Measurements from ENCODE around the gene DGAT2.

DGAT2 gene

GRCh38 chr11:75734491-75735180 lies 33.9 kb upstream of the DGAT2 start:
- Histone ChIP-seq H2AFZ (ENCODE audit: low read depth, low read length, severe bottlenecking) (no peak overlapping the region), H3F3A (ENCODE audit: insufficient read depth) (no peaks in the 10 kb centered on the region), H3K9me2 (replicated peaks; ENCODE audit: insufficient read depth, low read length) (no peaks in the 10 kb centered on the region), H3K27ac (ENCODE audit: low read depth, low read length) (no peak overlapping the region), H3K4me3 (ENCODE audit: insufficient read depth, low read length, poor library complexity, severe bottlenecking) (no peak overlapping the region), H3K79me2 (ENCODE audit: insufficient read depth, low read length) (no peaks in the 10 kb centered on the region), H4K20me1 (ENCODE audit: low read depth, low read length) (no peaks in the 10 kb centered on the region), H3K9ac (ENCODE audit: low read length) (no peak overlapping the region), H3K27me3 (ENCODE audit: low read length) (no peaks in the 10 kb centered on the region), H3K9me3 (ENCODE audit: insufficient read depth, low read length) (no peaks in the 10 kb centered on the region), H3K36me3 (ENCODE audit: low read length) (no peaks in the 10 kb centered on the region), H3K4me2 (ENCODE audit: low read depth, low read length, poor library complexity, severe bottlenecking) (no peak overlapping the region)
- TF ChIP-seq, protein P1, sequence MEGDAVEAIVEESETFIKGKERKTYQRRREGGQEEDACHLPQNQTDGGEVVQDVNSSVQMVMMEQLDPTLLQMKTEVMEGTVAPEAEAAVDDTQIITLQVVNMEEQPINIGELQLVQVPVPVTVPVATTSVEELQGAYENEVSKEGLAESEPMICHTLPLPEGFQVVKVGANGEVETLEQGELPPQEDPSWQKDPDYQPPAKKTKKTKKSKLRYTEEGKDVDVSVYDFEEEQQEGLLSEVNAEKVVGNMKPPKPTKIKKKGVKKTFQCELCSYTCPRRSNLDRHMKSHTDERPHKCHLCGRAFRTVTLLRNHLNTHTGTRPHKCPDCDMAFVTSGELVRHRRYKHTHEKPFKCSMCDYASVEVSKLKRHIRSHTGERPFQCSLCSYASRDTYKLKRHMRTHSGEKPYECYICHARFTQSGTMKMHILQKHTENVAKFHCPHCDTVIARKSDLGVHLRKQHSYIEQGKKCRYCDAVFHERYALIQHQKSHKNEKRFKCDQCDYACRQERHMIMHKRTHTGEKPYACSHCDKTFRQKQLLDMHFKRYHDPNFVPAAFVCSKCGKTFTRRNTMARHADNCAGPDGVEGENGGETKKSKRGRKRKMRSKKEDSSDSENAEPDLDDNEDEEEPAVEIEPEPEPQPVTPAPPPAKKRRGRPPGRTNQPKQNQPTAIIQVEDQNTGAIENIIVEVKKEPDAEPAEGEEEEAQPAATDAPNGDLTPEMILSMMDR (IDR thresholded peaks at IDR 0.05; ENCODE audit: insufficient read depth, low read length, poor library complexity, severe bottlenecking), result no peak
- no peak for TF ChIP-seq EZH2phosphoT487 (conservative IDR thresholded peaks at IDR 0.05; ENCODE audit: low read length)

DNA sequence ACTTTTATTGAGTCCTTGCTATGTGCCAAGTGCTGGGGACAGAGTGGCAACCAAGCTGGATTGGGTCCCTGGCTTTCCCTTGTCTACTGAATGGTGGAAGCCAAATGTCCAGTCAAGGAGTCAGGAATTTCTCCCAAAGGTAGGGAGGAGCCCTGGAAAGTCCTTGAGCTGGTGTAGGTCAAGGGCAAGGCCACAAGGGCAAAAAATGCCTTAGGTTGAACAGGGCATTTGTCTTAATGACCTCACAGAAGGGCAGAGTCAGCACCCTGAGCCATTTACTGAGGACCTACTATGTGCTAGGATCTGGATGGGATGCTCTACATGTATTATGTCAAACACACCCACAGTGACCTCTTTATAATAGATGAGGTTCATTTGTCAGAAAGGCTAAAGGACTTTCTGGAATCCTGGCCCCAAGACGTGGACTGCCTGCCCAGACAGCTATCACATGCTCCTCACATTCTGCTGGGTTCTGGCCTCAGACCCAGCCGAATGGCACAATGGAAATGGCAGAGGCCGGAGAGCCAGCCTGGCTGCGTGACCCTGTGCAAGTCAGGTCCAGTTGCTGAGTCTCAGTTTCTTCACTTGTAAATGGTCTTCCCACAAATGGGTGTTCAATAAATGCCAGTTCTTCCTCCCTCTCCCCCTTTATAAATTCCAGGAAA lies 33.3 kb upstream of the DGAT2 start:
- TF ChIP-seq, protein P1 (IDR thresholded peaks at IDR 0.05; ENCODE audit: insufficient read depth, low read length, poor library complexity, severe bottlenecking), result no peak
- no peak for TF ChIP-seq EZH2phosphoT487 (conservative IDR thresholded peaks at IDR 0.05; ENCODE audit: low read length)
- H3K4me2 ChIP-seq (ENCODE audit: low read depth, low read length, poor library complexity, severe bottlenecking), result no peak overlapping the region

DNA sequence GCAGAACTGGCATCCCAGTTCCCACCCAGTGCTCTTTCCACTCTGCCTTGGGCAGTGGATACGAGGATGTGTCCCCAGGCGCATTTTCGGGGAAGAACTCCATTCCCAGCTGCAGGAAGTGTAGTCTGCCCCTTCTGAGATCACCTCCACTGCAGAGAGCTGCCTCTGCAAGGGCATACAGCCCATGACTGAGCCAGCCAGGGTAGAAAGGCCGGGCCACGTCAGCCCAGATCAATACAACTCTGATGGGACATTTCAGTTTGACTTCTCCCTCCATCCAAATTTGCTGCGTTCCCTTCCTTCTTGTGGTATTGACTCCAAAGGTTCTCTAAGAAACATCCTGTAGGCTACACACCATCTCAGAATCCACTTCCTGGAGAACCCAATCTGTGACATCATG lies 31.3 kb upstream of the DGAT2 start:
- Histone ChIP-seq H4K20me1 (ENCODE audit: low read depth, low read length) (no peaks in the 10 kb centered on the region), H3K36me3 (ENCODE audit: low read length) (no peaks in the 10 kb centered on the region), H3F3A (ENCODE audit: insufficient read depth) (no peaks in the 10 kb centered on the region), H3K79me2 (ENCODE audit: insufficient read depth, low read length) (no peaks in the 10 kb centered on the region), H3K9me2 (replicated peaks; ENCODE audit: insufficient read depth, low read length) (no peaks in the 10 kb centered on the region), H3K4me3 (ENCODE audit: insufficient read depth, low read length, poor library complexity, severe bottlenecking) (no peak overlapping the region), H3K27ac (ENCODE audit: low read depth, low read length) (no peak overlapping the region), H3K27me3 (ENCODE audit: low read length) (no peaks in the 10 kb centered on the region), H3K9ac (ENCODE audit: low read length) (no peak overlapping the region), H3K9me3 (ENCODE audit: insufficient read depth, low read length) (no peaks in the 10 kb centered on the region), H2AFZ (ENCODE audit: low read depth, low read length, severe bottlenecking) (no peak overlapping the region), H3K4me2 (ENCODE audit: low read depth, low read length, poor library complexity, severe bottlenecking) (no peak overlapping the region)
- no peak for TF ChIP-seq EZH2phosphoT487 (conservative IDR thresholded peaks at IDR 0.05; ENCODE audit: low read length)
- TF ChIP-seq, protein P1 (IDR thresholded peaks at IDR 0.05; ENCODE audit: insufficient read depth, low read length, poor library complexity, severe bottlenecking), result no peak

More for the DNA sequence above, 33.3 kb upstream of the DGAT2 start:
- H3K4me3 ChIP-seq (ENCODE audit: insufficient read depth, low read length, poor library complexity, severe bottlenecking), result no peak overlapping the region
- H3K9ac ChIP-seq (ENCODE audit: low read length), result no peak overlapping the region
- no peak overlapping the region for H2AFZ ChIP-seq (ENCODE audit: low read depth, low read length, severe bottlenecking)
- no peaks in the 10 kb centered on the region for H3K27me3 ChIP-seq (ENCODE audit: low read length)
- no peaks in the 10 kb centered on the region for H3F3A ChIP-seq (ENCODE audit: insufficient read depth)
- H3K27ac ChIP-seq (ENCODE audit: low read depth, low read length), result no peak overlapping the region
- no peaks in the 10 kb centered on the region for H3K79me2 ChIP-seq (ENCODE audit: insufficient read depth, low read length)
- no peaks in the 10 kb centered on the region for H3K36me3 ChIP-seq (ENCODE audit: low read length)
- no peaks in the 10 kb centered on the region for H4K20me1 ChIP-seq (ENCODE audit: low read depth, low read length)
- H3K9me3 ChIP-seq (ENCODE audit: insufficient read depth, low read length), result no peaks in the 10 kb centered on the region
- no peaks in the 10 kb centered on the region for H3K9me2 ChIP-seq (replicated peaks; ENCODE audit: insufficient read depth, low read length)

All from SU-DHL-6 (cell line).